Loucy (cell line): ENCODE measurements around the gene MYOT.
"Not testable (repeated sequence)": the region's sequence is repeated elsewhere in the genome, so short reads cannot be mapped to it uniquely, and the experiment has no call there.

Experiments
- H2AFZ ChIP-seq: fragments of 200-600 bp; sonication (generic); 2 replicates; pipeline ENCODE4 v1.6.0; 2016; ENCODE audit warnings: antibody characterized with exemption, mild to moderate bottlenecking, low read length, moderate library complexity
- H3F3A ChIP-seq: fragments of 200-600 bp; 2 replicates; pipeline ENCODE4 v1.6.0; 2016; ENCODE audit warnings: antibody characterized with exemption, low read depth, mild to moderate bottlenecking
- H3K27me3 ChIP-seq: fragments of 200-600 bp; sonication (generic); 2 replicates; pipeline ENCODE4 v1.6.1; 2014; ENCODE audit warnings: low read length, mild to moderate bottlenecking; ENCODE audit not compliant: insufficient read depth, poor library complexity, severe bottlenecking
- H3K36me3 ChIP-seq: fragments of 200-600 bp; sonication (generic); 2 replicates; pipeline ENCODE4 v1.6.1; 2016; ENCODE audit warnings: low read length; ENCODE audit not compliant: insufficient read depth
- H3K4me1 ChIP-seq: fragments of 200-600 bp; sonication (generic); 2 replicates; pipeline ENCODE4 v1.5.1; 2014; ENCODE audit warnings: low read length, mild to moderate bottlenecking; ENCODE audit not compliant: insufficient read depth, poor library complexity, severe bottlenecking
- H3K4me2 ChIP-seq: fragments of 200-600 bp; sonication (generic); 2 replicates; pipeline ENCODE4 v1.6.0; 2014; ENCODE audit warnings: antibody characterized with exemption, low read length, low read depth, mild to moderate bottlenecking; ENCODE audit not compliant: poor library complexity, severe bottlenecking
- H3K4me3 ChIP-seq: fragments of 200-600 bp; sonication (generic); 2 replicates; pipeline ENCODE4 v1.5.1; 2014; ENCODE audit warnings: low read length, mild to moderate bottlenecking, mixed read lengths; ENCODE audit not compliant: poor library complexity, severe bottlenecking
- H3K79me2 ChIP-seq: fragments of 200-600 bp; sonication (generic); 2 replicates; pipeline ENCODE4 v1.6.1; 2014; ENCODE audit warnings: low read length; ENCODE audit not compliant: insufficient read depth
- H3K9ac ChIP-seq: fragments of 200-600 bp; sonication (generic); 2 replicates; pipeline ENCODE4 v1.6.0; 2014; ENCODE audit warnings: mild to moderate bottlenecking, low read depth, low read length, moderate library complexity; ENCODE audit not compliant: poor library complexity, severe bottlenecking
- H3K9me2 ChIP-seq: fragments of 200-600 bp; sonication (generic); replicated peaks from 2 replicates; pipeline ENCODE4 v1.6.1; 2016; ENCODE audit warnings: low read depth, low read length, mixed read lengths
- H3K9me3 ChIP-seq: fragments of 200-600 bp; sonication (generic); 2 replicates; pipeline ENCODE4 v1.6.1; 2014; ENCODE audit warnings: mild to moderate bottlenecking, antibody characterized with exemption, low read length, low read depth; ENCODE audit not compliant: insufficient read depth
- H4K20me1 ChIP-seq: fragments of 200-600 bp; sonication (generic); 2 replicates; pipeline ENCODE4 v1.6.0; 2014; ENCODE audit warnings: antibody characterized with exemption, low read length, mild to moderate bottlenecking; ENCODE audit not compliant: insufficient read depth, poor library complexity, severe bottlenecking
- EZH2phosphoT487 ChIP-seq: fragments of 200-600 bp; IDR thresholded peaks from 2 replicates; pipeline ENCODE4 v1.6.1; 2018; ENCODE audit warnings: antibody characterized with exemption, mild to moderate bottlenecking, moderate library complexity, borderline replicate concordance
- TF ChIP-seq, protein P1 (sequence below): fragments of 200-600 bp; sonication (generic); conservative IDR thresholded peaks from 2 replicates; pipeline ENCODE4 v1.5.1; 2014; ENCODE audit warnings: mild to moderate bottlenecking, antibody characterized with exemption, low read length

The MYOT gene

DNA sequence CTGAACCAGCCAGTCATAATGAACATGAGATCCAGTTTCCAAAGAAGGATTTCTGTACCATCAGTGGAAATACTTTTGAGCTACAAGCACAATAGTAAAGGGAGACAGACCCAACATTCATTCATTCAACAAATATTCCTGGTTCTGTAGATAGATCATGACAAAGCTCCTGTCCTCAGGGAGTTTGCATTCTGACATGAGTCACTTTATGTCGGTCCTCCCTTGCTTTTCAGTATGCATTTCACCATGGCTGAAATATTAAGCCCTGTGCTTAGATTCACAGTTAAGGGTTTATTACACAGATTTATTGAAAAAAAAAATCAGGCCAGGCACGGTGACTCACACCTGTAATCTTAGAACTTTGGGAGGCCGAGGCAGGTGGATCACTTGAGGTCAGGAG is 5.4 kb upstream of the MYOT start:
- no peak overlapping the region for H2AFZ ChIP-seq
- H3K27me3 ChIP-seq = no peaks in the 10 kb centered on the region
- H3F3A ChIP-seq = peaks cover 8% of the 10 kb centered on the region

DNA sequence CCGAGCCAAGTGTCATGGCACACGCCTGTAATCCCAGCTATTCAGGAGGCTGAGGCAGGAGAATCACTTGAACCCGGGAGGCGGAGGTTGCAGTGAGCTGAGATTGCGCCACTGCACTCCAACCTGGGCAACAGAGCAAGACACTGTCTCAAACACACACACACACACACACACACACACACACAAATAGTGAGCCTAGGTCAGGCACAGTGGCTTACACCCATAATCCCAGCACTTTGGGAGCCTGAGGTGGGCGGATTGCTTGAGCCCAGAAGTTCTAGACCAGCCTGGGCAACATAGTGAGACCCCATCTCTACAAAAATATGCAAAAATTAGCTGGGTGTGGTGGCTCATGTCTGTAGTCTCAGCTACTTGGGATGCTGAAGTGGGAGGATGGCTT is 4.0 kb upstream of the MYOT start:
- not testable (repeated sequence) for H3K27me3 ChIP-seq, H3K36me3 ChIP-seq, H3K4me2 ChIP-seq, H3K79me2 ChIP-seq, H3K4me3 ChIP-seq, H3K9ac ChIP-seq, H3K9me2 ChIP-seq, H4K20me1 ChIP-seq, H3F3A ChIP-seq, H3K9me3 ChIP-seq, H2AFZ ChIP-seq
- peaks cover 33% of the 10 kb centered on the region for H3K4me1 ChIP-seq

More for the DNA sequence above, 5.4 kb upstream of the MYOT start:
- Histone ChIP-seq H3K79me2 (no peaks in the 10 kb centered on the region), H3K9me3 (no peaks in the 10 kb centered on the region), H3K9ac (no peak overlapping the region), H3K4me2 (peak overlapping the region; percentile 50), H3K4me1 (peaks cover 40% of the 10 kb centered on the region), H3K4me3 (no peak overlapping the region), H3K36me3 (no peaks in the 10 kb centered on the region), H4K20me1 (no peaks in the 10 kb centered on the region), H3K9me2 (no peaks in the 10 kb centered on the region)
- no peak for TF ChIP-seq EZH2phosphoT487
- TF ChIP-seq, protein P1, sequence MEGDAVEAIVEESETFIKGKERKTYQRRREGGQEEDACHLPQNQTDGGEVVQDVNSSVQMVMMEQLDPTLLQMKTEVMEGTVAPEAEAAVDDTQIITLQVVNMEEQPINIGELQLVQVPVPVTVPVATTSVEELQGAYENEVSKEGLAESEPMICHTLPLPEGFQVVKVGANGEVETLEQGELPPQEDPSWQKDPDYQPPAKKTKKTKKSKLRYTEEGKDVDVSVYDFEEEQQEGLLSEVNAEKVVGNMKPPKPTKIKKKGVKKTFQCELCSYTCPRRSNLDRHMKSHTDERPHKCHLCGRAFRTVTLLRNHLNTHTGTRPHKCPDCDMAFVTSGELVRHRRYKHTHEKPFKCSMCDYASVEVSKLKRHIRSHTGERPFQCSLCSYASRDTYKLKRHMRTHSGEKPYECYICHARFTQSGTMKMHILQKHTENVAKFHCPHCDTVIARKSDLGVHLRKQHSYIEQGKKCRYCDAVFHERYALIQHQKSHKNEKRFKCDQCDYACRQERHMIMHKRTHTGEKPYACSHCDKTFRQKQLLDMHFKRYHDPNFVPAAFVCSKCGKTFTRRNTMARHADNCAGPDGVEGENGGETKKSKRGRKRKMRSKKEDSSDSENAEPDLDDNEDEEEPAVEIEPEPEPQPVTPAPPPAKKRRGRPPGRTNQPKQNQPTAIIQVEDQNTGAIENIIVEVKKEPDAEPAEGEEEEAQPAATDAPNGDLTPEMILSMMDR = no peak

DNA sequence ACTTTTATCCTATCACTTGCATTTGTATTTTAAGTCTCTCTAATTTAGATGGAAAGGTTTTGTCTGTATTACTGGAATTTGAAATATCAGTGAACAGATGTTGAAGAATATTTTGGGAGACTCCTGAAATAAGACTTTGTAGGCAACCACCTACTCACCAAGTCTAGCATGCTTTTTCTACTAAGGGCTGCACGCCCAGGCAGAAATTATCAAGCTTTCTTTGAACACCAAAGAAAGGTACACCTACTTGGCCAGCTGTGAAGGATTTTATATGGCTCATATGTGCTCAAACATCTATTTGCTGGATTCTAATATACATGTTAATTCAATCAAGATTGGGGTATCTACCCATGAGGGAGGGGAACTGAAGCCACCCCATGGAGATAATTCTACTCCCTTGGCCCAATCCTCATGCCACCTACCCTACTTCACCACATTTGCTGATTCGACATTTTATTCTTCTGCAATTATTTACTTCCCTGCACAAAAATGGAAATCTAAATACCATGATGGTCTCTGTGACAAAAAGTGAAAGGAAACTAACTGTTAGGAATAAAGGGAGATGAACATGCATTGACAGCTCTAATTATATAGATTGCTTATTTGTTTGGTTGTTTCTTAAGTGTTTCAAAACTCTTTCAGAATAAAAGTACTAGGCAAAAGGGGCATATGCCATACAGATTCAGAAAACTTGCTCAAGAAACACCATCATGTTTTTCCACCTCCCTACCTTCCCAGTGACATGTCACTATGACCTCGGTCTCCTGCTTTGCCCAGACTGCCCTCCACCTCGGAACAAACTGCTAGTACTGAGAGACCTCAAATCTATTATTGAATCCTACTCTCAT is 895 bp upstream of the MYOT start:
- TF ChIP-seq EZH2phosphoT487 = no peak
- TF ChIP-seq, protein P1 = no peak
- H3K4me2 ChIP-seq = peak overlapping the region; percentile 3

More for the DNA sequence above, 895 bp upstream of the MYOT start:
- no peaks in the 10 kb centered on the region for H4K20me1 ChIP-seq
- no peak overlapping the region for H3K9ac ChIP-seq
- H3K4me1 ChIP-seq = peaks cover 18% of the 10 kb centered on the region
- no peaks in the 10 kb centered on the region for H3K79me2 ChIP-seq
- no peaks in the 10 kb centered on the region for H3K9me2 ChIP-seq
- H3K9me3 ChIP-seq = no peaks in the 10 kb centered on the region
- no peak overlapping the region for H3K4me3 ChIP-seq
- no peaks in the 10 kb centered on the region for H3K27me3 ChIP-seq
- H3F3A ChIP-seq = 0 out of 2 replicates have a peak, but pooled peaks cover 3% of the 10 kb centered on the region
- H2AFZ ChIP-seq = no peak overlapping the region
- H3K36me3 ChIP-seq = no peaks in the 10 kb centered on the region
